Epithelial cell of esophagus (primary cell): ENCODE measurements around the gene CCDC183.

Source experiments
- DNase-seq: peaks from one replicate; pipeline ENCODE4 v3.0.0; 2010; ENCODE audit warnings: low read depth
- H3K4me3 ChIP-seq: 2 replicates; pipeline ENCODE4 v1.5.1; 2011; ENCODE audit warnings: mild to moderate bottlenecking, low read length, control low read depth
- TF ChIP-seq, protein P1 (sequence below): IDR thresholded peaks from 2 replicates; pipeline ENCODE4 v1.5.1; 2011; ENCODE audit warnings: low read depth, mild to moderate bottlenecking, low read length, control low read depth, inconsistent platforms; ENCODE audit not compliant: insufficient read depth; ENCODE audit errors: missing control alignments

The CCDC183 gene

GRCh38 chr9:136756836-136757235 is 39.3 kb upstream of the CCDC183 start:
- no peak for DNase-seq
- TF ChIP-seq, protein P1, sequence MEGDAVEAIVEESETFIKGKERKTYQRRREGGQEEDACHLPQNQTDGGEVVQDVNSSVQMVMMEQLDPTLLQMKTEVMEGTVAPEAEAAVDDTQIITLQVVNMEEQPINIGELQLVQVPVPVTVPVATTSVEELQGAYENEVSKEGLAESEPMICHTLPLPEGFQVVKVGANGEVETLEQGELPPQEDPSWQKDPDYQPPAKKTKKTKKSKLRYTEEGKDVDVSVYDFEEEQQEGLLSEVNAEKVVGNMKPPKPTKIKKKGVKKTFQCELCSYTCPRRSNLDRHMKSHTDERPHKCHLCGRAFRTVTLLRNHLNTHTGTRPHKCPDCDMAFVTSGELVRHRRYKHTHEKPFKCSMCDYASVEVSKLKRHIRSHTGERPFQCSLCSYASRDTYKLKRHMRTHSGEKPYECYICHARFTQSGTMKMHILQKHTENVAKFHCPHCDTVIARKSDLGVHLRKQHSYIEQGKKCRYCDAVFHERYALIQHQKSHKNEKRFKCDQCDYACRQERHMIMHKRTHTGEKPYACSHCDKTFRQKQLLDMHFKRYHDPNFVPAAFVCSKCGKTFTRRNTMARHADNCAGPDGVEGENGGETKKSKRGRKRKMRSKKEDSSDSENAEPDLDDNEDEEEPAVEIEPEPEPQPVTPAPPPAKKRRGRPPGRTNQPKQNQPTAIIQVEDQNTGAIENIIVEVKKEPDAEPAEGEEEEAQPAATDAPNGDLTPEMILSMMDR: no peak
- no peak overlapping the region for H3K4me3 ChIP-seq

GRCh38 chr9:136757328-136757727 is 38.8 kb upstream of the CCDC183 start:
- no peak for DNase-seq
- TF ChIP-seq, protein P1: no peak
- H3K4me3 ChIP-seq: no peak overlapping the region

- no peak overlapping the region for H3K4me3 ChIP-seq
- no peak for DNase-seq
- TF ChIP-seq, protein P1: no peak
These were observed 38.4 kb upstream of the CCDC183 start for GRCh38 chr9:136757751-136758140.

DNA sequence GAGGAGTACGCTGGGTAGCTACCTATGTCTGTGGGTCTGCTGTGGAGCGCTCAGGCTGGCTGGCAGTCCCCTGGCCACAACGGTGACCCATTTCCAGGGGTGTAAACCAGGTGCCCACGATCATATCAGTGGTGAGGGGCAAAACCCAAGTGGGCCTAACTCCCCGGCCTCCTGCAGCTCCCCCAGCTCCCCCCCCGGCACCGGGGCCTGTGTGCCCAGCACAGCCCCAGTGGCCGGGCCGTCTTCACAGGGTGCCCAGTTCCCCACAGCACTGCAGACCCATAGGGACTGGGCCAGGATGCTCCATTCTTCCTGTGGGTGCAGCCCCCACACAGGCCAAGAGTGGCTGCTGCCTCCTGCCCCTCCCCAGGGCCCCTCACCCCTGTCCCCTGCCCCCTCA is 37.1 kb upstream of the CCDC183 start:
- no peak for DNase-seq
- H3K4me3 ChIP-seq: no peak overlapping the region

GRCh38 chr9:136759436-136760325 is 36.5 kb upstream of the CCDC183 start:
- TF ChIP-seq, protein P1: no peak
- no peak for DNase-seq
- no peak overlapping the region for H3K4me3 ChIP-seq

More for the DNA sequence above, 37.1 kb upstream of the CCDC183 start:
- TF ChIP-seq, protein P1: no peak

DNA sequence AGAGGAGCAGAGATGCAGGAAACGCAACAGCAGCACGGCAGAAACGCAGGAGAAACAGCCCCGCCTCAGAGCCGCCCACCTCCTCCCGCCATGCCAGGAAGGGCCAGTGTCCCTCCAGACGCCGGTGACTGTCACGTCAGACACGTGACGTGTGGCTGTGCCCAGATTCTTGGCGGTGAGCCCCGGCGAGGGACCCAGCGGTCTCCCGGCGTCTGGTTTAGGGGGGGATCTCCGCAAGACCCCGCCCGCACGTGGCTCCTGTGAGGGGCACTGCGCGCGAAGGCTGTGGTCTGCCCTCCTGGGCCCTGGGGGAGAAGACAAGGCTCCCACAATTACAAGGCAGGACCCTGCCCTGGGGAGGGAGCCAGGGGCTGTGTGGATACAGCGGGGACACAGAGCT is 35.7 kb upstream of the CCDC183 start:
- H3K4me3 ChIP-seq: no peak overlapping the region
- DNase-seq: no peak
- TF ChIP-seq, protein P1: no peak
